Glomerular visceral epithelial cell (primary cell): ENCODE measurements around the gene PTF1A.
"Not testable (repeated sequence)": the region's sequence is repeated elsewhere in the genome, so short reads cannot be mapped to it uniquely, and the experiment has no call there.

Experiments used
- DNase-seq: peaks from one replicate; pipeline ENCODE4 v3.0.0-alpha.2; 2016; ENCODE audit errors: extremely low spot score

PTF1A gene

GRCh38 chr10:23204773-23205172 lies 12.7 kb downstream of the PTF1A start:
- no peak for DNase-seq

DNA sequence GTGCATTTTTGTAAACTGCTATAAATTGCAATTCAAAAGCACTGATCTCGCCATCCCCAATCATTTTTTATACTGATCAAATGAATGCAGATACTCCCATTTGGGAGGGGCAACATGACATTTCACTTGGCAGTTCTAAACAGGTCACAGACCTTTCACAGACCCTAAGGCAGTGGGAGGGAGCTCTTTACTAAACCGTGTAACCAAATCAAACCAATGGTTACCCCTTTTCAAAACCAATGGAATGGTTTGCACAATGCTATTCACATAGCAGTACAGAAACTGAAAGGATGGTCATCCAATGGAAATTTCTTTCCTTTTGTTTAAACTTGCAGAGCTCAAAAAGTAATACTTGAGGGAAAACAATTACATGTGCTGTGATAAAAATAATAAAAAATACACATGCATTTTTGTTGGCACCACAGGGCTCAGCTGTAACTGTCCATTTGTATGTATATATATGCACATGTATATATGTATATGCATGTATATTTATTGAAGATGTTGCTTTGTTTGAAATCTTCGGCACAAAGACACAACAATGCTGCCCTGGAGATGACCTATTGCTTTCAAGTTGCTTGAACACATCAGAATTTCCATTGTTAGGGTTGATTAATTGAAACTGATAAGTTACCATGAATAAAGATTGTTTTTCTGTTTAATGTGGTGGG lies 14.0 kb downstream of the PTF1A start:
- DNase-seq: no peak

DNA sequence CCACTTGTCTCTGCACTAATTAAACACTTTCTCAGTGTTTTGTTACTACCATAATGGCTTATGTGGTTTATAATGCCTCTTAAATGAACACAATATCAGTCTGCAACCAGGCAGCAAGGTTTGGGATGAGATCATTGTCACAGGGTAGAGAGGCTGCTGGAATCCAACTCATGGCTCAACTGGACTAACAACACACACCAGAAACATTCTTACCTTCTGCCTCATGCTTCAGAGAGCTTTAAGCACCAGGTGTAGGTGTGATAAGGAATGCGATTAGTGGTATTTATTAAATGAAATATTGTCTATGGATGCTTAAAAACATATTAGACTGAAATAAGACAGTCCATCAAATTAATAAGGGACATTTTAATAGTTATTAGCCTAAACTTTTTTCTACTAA lies 25.4 kb downstream of the PTF1A start:
- no peak for DNase-seq

- no peak for DNase-seq
Observed at GRCh38 chr10:23230582-23230981, 38.5 kb downstream of the PTF1A start.

DNA sequence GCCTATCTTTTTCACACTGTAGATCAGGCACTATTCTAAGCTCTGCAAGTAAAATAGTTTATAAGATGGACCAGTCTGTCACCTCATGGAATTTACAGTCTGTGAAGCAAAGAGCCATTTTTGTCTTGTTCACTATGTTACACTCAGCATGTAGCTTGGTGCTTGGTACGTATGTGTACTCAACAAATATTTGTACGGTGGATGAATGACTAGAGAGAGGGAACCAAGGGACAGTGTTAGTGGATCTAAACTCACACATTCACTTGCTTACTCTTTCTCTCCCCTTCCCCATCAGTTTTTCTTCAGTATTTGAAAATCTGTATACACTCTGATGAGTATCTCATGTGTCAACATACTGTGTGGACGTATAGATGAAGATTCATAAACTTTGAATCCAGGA lies 45.9 kb downstream of the PTF1A start:
- DNase-seq: no peak

DNA sequence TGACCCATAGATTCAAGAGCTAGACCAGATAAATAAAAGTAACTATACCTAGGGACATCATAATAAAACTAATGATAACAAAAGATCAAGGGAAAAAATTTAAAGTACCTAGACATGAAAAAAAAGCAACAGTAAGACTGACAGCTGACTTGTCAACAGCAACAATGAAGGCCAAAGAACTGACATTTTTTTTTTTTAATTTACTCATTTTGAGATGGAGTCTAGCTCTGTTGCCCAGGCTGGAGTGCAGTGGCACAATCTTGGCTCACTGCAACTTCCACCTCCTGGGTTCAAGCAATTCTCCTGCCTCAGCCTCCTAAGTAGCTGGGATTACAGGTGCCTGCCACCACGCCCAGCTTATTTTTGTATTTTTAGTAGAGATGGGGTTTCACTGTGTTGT lies 49.7 kb downstream of the PTF1A start:
- not testable (repeated sequence) for DNase-seq
